Transverse colon (tissue), 4 donors: Measurements from ENCODE around the gene DPP10. TPM values are rescaled to one million over a fixed set of nuclear protein-coding genes. Genes with fewer than 3 reads are reported as not detected.

ENCODE experiments used
- DNase-seq: peaks from one replicate; pipeline ENCODE4 v3.0.0-alpha.2; 2019
- H3K27ac ChIP-seq, 4 donors: fragments of 200-600 bp; sonication (generic); 2 replicates each; pipeline ENCODE4 v1.5.1; 2016 to 2018; ENCODE audit warnings: inconsistent platforms in 4 of 4
- H3K27me3 ChIP-seq: fragments of 200-600 bp; sonication (generic); 2 replicates; pipeline ENCODE4 v1.5.1; 2017; ENCODE audit warnings: inconsistent platforms
- H3K36me3 ChIP-seq, 4 donors: fragments of 200-600 bp; sonication (generic); 2 replicates each; pipeline ENCODE4 v1.5.1; 2017 to 2019; ENCODE audit warnings: inconsistent platforms in 4 of 4
- H3K4me1 ChIP-seq, 4 donors: fragments of 200-600 bp; sonication (generic); 2 replicates each; pipeline ENCODE4 v1.5.1; 2017 to 2020; ENCODE audit warnings: inconsistent platforms in 4 of 4
- H3K4me3 ChIP-seq, 4 donors: fragments of 200-600 bp; sonication (generic); 1 replicate in 1 of 4; 2 replicates in 3 of 4; pipeline versions ENCODE4 v1.5.1 to v1.6.1; 2017 to 2019; ENCODE audit warnings: inconsistent platforms in 4 of 4
- H3K9me3 ChIP-seq, 2 donors: fragments of 200-600 bp; sonication (generic); 2 replicates each; pipeline ENCODE4 v1.5.1; 2017 to 2019; ENCODE audit warnings: inconsistent platforms in 2 of 2
- EP300 ChIP-seq: sonication (generic); formaldehyde crosslinking; IDR thresholded peaks from one replicate; pipeline ENCODE4 v1.6.1; 2017; ENCODE audit warnings: antibody characterized with exemption, low read depth
- POLR2A ChIP-seq: fragments of 450-650 bp; IDR thresholded peaks from one replicate; pipeline ENCODE4 v1.6.1; 2016; ENCODE audit warnings: antibody characterized with exemption, mild to moderate bottlenecking, moderate library complexity
- POLR2AphosphoS5 ChIP-seq, 3 donors: sonication (generic); formaldehyde crosslinking; IDR thresholded peaks; one replicate each; pipeline ENCODE4 v1.6.1; 2016; ENCODE audit warnings: antibody characterized with exemption in 3 of 3
- WGBS, 2 donors: methylation state at CpG; one replicate each; pipeline ENCODE4 v1.1.5; 2018; ENCODE audit warnings: low coverage in 1 of 2; 5-methylcytosine and 5-hydroxymethylcytosine counted together
- in situ Hi-C, 4 donors: fragments of 200-750 bp; cut with MboI; loops; one replicate each; pipeline versions ENCODE4 v1.15.0 to v1.15.1; 2017; ENCODE audit warnings: low sequenced_read_pairs in 3 of 4, low pct_ligation_motif_present in 1 of 4, low pct_unique_long_range_greater_than_20kb in 1 of 4
- intact Hi-C: fragments of 100-400 bp; cut with DNase I; formaldehyde crosslinking; loops from one replicate; pipeline ENCODE4 v1.15.1; 2023; ENCODE audit warnings: low total_unique reads
- total RNA-seq, 4 donors: library from RNA; depleted of rRNA; stranded (reverse); fragments of >200 nt; gene quantifications; one replicate each; pipeline ENCODE4 v1.1.0, GENCODE V29; 2016
- TF ChIP-seq, protein P1 (sequence below), 5 experiments: fragments of 200-600 bp in 3 of 5; fragments of 450-650 bp in 2 of 5; sonication (generic) in 3 of 5; IDR thresholded peaks; 1 replicate in 2 of 5; 2 replicates in 3 of 5; pipeline ENCODE4 v1.5.1; 2016 to 2017; ENCODE audit warnings: antibody characterized with exemption in 5 of 5, inconsistent platforms in 3 of 5, mild to moderate bottlenecking in 2 of 5, moderate library complexity in 1 of 5

The DPP10 gene
- total RNA-seq, 4 donors from 2014 or later, result 3.4 to 8.4 (median 7.0) TPM

DNA sequence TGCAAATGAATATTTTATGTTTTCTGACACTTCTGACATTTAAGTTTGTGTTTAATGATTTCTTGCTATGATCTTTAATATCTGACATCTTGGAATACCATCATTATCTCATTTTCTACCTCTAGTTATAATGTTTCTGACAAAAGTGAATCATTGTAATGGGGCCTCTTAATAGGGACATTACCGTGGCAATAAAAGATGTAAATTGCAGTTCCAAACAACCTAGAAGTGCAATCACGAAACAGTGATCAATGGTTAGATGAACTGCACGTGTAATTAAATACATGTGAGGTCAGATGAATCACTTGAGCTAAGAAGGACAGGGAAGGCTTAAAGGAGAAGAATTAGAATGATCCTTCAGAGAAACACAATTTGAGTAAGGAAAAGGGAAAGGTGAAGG lies 1078.3 kb downstream of the DPP10 start:
- TF ChIP-seq POLR2AphosphoS5 (IDR thresholded peaks at IDR 0.05) (no peak), EP300 (no peak), POLR2A (no peak)
- TF ChIP-seq, protein P1, sequence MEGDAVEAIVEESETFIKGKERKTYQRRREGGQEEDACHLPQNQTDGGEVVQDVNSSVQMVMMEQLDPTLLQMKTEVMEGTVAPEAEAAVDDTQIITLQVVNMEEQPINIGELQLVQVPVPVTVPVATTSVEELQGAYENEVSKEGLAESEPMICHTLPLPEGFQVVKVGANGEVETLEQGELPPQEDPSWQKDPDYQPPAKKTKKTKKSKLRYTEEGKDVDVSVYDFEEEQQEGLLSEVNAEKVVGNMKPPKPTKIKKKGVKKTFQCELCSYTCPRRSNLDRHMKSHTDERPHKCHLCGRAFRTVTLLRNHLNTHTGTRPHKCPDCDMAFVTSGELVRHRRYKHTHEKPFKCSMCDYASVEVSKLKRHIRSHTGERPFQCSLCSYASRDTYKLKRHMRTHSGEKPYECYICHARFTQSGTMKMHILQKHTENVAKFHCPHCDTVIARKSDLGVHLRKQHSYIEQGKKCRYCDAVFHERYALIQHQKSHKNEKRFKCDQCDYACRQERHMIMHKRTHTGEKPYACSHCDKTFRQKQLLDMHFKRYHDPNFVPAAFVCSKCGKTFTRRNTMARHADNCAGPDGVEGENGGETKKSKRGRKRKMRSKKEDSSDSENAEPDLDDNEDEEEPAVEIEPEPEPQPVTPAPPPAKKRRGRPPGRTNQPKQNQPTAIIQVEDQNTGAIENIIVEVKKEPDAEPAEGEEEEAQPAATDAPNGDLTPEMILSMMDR (IDR thresholded peaks at IDR 0.05), result no peak
- no peaks in the 10 kb centered on the region for H3K36me3 ChIP-seq
- in situ Hi-C loops (no loop called here), intact Hi-C loops (no loop called here)
- no peaks in the 10 kb centered on the region for H3K27me3 ChIP-seq
- no peaks in the 10 kb centered on the region for H3K9me3 ChIP-seq
- H3K4me3 ChIP-seq, result no peak overlapping the region
- no peak for DNase-seq
- no peaks in the 10 kb centered on the region for H3K4me1 ChIP-seq
- H3K27ac ChIP-seq, result no peak overlapping the region
- WGBS, 2 donors, result 67 to 75% methylated on average over 3 of the region's 3 CpGs

DNA sequence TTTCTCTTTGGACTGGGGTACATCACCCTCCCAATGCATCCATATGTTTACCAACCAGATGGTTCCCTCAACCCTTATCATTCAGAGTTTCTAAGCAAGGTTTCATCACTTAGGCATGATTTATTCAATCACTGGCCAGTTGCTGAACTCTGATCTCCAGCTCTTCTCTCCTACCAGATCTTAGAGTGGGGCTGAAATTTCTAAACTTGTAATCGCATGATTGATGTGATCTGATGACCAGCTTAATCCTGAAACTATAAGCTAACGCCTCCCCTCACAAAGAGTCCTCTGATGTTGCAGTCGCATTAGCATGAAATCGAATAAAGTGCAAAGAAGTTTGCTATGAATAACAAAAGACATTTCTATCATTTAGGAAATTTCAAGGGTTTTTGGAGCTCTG lies 1082.0 kb downstream of the DPP10 start:
- 89 to 94% methylated on average over 4 of the region's 4 CpGs for WGBS, 2 donors
- in situ Hi-C loops (no loop called here), intact Hi-C loops (no loop called here)
- no peak for TF ChIP-seq POLR2AphosphoS5 (IDR thresholded peaks at IDR 0.05)
- no peak for TF ChIP-seq POLR2A
- TF ChIP-seq, protein P1 (IDR thresholded peaks at IDR 0.05), result no peak
- TF ChIP-seq EP300, result no peak
- Histone ChIP-seq H3K4me1 (no peaks in the 10 kb centered on the region), H3K27me3 (no peaks in the 10 kb centered on the region), H3K4me3 (no peak overlapping the region), H3K27ac (no peak overlapping the region), H3K9me3 (no peaks in the 10 kb centered on the region), H3K36me3 (no peaks in the 10 kb centered on the region)
- DNase-seq, result no peak

DNA sequence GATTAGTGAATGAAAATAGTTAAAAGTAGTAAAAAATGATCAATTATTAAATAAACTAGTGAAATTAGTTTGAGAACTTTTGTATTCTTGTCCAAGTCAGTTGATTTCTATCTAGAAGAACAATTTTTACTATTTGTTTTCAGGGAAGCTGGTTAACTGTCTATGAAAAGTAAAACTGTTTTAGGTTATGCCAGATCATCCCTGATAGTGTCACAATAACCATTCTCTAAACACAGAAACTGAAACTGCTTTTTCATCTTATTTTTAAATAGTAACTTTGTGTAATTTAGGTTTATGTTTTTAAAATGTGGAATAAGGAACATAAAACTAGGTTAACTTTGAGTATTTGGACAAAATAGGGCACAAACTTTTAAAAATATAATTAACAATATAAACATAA lies 1087.2 kb downstream of the DPP10 start:
- no peak for DNase-seq
- intact Hi-C loops (no loop called here), in situ Hi-C loops (no loop called here)
- H3K27me3 ChIP-seq, result no peaks in the 10 kb centered on the region
- TF ChIP-seq POLR2A (no peak), EP300 (no peak), POLR2AphosphoS5 (IDR thresholded peaks at IDR 0.05) (no peak)
- TF ChIP-seq, protein P1 (IDR thresholded peaks at IDR 0.05), result no peak
- H3K4me3 ChIP-seq, result no peak overlapping the region
- H3K27ac ChIP-seq, result no peak overlapping the region
- no peaks in the 10 kb centered on the region for H3K4me1 ChIP-seq
- H3K9me3 ChIP-seq, result no peaks in the 10 kb centered on the region
- no peaks in the 10 kb centered on the region for H3K36me3 ChIP-seq

DNA sequence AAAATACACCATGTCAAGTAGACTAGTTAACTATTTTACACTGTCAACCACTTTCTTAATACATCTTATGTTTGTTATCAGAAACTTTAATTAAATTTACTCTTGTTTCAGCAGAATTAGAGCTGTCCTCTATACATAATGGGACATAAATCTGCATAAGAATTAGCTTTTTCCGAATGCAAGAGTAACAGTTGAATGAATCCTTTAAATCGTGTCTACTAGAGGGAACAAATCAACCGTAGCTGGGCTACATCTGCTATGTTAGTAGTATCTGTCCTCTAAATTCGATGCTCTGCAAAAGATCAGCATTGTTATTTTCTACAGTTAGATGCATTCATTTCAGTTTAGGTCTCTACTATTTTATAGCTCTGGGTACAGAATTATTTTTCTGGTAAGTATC lies 1090.6 kb downstream of the DPP10 start:
- no peaks in the 10 kb centered on the region for H3K9me3 ChIP-seq
- intact Hi-C loops, result no loop called here
- H3K27ac ChIP-seq, result no peak overlapping the region
- no peak for DNase-seq
- in situ Hi-C loops, result no loop called here
- WGBS, 2 donors, result 69 to 78% methylated on average over 4 of the region's 4 CpGs
- H3K4me3 ChIP-seq, result no peak overlapping the region
- H3K36me3 ChIP-seq, result no peaks in the 10 kb centered on the region
- TF ChIP-seq POLR2A (no peak), POLR2AphosphoS5 (IDR thresholded peaks at IDR 0.05) (no peak), EP300 (no peak)
- TF ChIP-seq, protein P1 (IDR thresholded peaks at IDR 0.05), result no peak
- no peaks in the 10 kb centered on the region for H3K27me3 ChIP-seq
- no peaks in the 10 kb centered on the region for H3K4me1 ChIP-seq
